OCI-LY1 (cell line): ENCODE results near the gene KDM6B.

Source experiments
- H2AFZ ChIP-seq: fragments of 200-600 bp; sonication (generic), shearing (Covaris generic); 2 replicates; pipeline ENCODE4 v1.6.0; 2014; ENCODE audit warnings: antibody characterized with exemption, mild to moderate bottlenecking, low read length
- H3F3A ChIP-seq: fragments of 200-600 bp; sonication (generic), shearing (Covaris generic); 2 replicates; pipeline ENCODE4 v1.6.0; 2014; ENCODE audit warnings: mild to moderate bottlenecking, antibody characterized with exemption, low read length, moderate library complexity; ENCODE audit not compliant: insufficient read depth
- H3K27ac ChIP-seq: fragments of 200-600 bp; sonication (generic); 2 replicates; pipeline ENCODE4 v1.5.1; 2014; ENCODE audit warnings: low read length, mixed run types, mild to moderate bottlenecking, low read depth; ENCODE audit not compliant: poor library complexity, severe bottlenecking
- H3K27me3 ChIP-seq: fragments of 200-600 bp; sonication (generic); 2 replicates; pipeline ENCODE4 v1.6.0; 2014; ENCODE audit warnings: antibody characterized with exemption, mild to moderate bottlenecking, low read length, moderate library complexity; ENCODE audit not compliant: insufficient read depth
- H3K36me3 ChIP-seq: fragments of 200-600 bp; sonication (generic); 2 replicates; pipeline ENCODE4 v1.6.1; 2014; ENCODE audit warnings: mild to moderate bottlenecking, antibody characterized with exemption, low read length, moderate library complexity, mixed read lengths; ENCODE audit not compliant: insufficient read depth
- H3K4me1 ChIP-seq: fragments of 200-600 bp; sonication (generic); 2 replicates; pipeline ENCODE4 v1.5.1; 2014; ENCODE audit warnings: mild to moderate bottlenecking, low read length, moderate library complexity; ENCODE audit not compliant: insufficient read depth, severe bottlenecking
- H3K4me2 ChIP-seq: fragments of 200-600 bp; sonication (generic), shearing (Covaris generic); 2 replicates; pipeline ENCODE4 v1.6.1; 2014; ENCODE audit warnings: low read length
- H3K4me3 ChIP-seq: fragments of 200-600 bp; sonication (generic); 2 replicates; pipeline ENCODE4 v1.5.1; 2014; ENCODE audit warnings: low read length, low read depth, mild to moderate bottlenecking, mixed read lengths; ENCODE audit not compliant: poor library complexity, severe bottlenecking
- H3K79me2 ChIP-seq: fragments of 200-600 bp; shearing (Covaris generic); 2 replicates; pipeline ENCODE4 v1.6.1; 2016; ENCODE audit warnings: mixed run types, low read length, mixed read lengths; ENCODE audit not compliant: insufficient read depth
- H3K9ac ChIP-seq: fragments of 200-600 bp; sonication (generic), shearing (Covaris generic); 2 replicates; pipeline ENCODE4 v1.6.1; 2014; ENCODE audit warnings: mild to moderate bottlenecking, low read length, mixed read lengths
- H3K9me2 ChIP-seq: fragments of 200-600 bp; sonication (generic), shearing (Covaris generic); 2 replicates; pipeline ENCODE4 v1.6.1; 2014; ENCODE audit warnings: low read depth, mild to moderate bottlenecking, low read length, mixed read lengths
- H3K9me3 ChIP-seq: fragments of 200-600 bp; shearing (Covaris generic); 2 replicates; pipeline ENCODE4 v1.6.1; 2014; ENCODE audit warnings: low read length, mixed read lengths
- H4K20me1 ChIP-seq: fragments of 200-600 bp; sonication (generic), shearing (Covaris generic); 2 replicates; pipeline ENCODE4 v1.6.0; 2016; ENCODE audit warnings: mild to moderate bottlenecking, low read length; ENCODE audit not compliant: insufficient read depth
- EZH2 ChIP-seq: fragments of 200-600 bp; sonication (generic), shearing (Covaris generic); IDR thresholded peaks from 2 replicates; pipeline ENCODE4 v1.8.0; 2017; ENCODE audit warnings: borderline replicate concordance, mixed run types, mild to moderate bottlenecking, antibody characterized with exemption, low read length, moderate library complexity, mixed read lengths
- TF ChIP-seq, protein P1 (sequence below): fragments of 200-600 bp; sonication (generic), shearing (Covaris generic); IDR thresholded peaks from 2 replicates; pipeline ENCODE4 v1.5.1; 2017; ENCODE audit warnings: mild to moderate bottlenecking, antibody characterized with exemption, low read length, moderate library complexity, mixed read lengths

Gene KDM6B

GRCh38 chr17:7848739-7849129 is 14.7 kb downstream of the KDM6B start:
- TF ChIP-seq, protein P1, sequence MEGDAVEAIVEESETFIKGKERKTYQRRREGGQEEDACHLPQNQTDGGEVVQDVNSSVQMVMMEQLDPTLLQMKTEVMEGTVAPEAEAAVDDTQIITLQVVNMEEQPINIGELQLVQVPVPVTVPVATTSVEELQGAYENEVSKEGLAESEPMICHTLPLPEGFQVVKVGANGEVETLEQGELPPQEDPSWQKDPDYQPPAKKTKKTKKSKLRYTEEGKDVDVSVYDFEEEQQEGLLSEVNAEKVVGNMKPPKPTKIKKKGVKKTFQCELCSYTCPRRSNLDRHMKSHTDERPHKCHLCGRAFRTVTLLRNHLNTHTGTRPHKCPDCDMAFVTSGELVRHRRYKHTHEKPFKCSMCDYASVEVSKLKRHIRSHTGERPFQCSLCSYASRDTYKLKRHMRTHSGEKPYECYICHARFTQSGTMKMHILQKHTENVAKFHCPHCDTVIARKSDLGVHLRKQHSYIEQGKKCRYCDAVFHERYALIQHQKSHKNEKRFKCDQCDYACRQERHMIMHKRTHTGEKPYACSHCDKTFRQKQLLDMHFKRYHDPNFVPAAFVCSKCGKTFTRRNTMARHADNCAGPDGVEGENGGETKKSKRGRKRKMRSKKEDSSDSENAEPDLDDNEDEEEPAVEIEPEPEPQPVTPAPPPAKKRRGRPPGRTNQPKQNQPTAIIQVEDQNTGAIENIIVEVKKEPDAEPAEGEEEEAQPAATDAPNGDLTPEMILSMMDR: no peak
- no peak for TF ChIP-seq EZH2
- no peaks in the 10 kb centered on the region for H3K27me3 ChIP-seq
- H4K20me1 ChIP-seq: no peaks in the 10 kb centered on the region

GRCh38 chr17:7849130-7849750 is 15.2 kb downstream of the KDM6B start:
- no peaks in the 10 kb centered on the region for H3K9me2 ChIP-seq
- H3K9me3 ChIP-seq: no peaks in the 10 kb centered on the region
- H3F3A ChIP-seq: peaks cover 6% of the 10 kb centered on the region
- no peak overlapping the region for H3K27ac ChIP-seq
- peaks cover 35% of the 10 kb centered on the region for H3K4me1 ChIP-seq
- peaks cover 70% of the 10 kb centered on the region for H3K36me3 ChIP-seq
- no peak overlapping the region; the same call in 1 of the 2 replicates for H3K4me2 ChIP-seq
- H4K20me1 ChIP-seq: no peaks in the 10 kb centered on the region
- no peak overlapping the region for H3K4me3 ChIP-seq
- no peaks in the 10 kb centered on the region for H3K79me2 ChIP-seq
- H2AFZ ChIP-seq: no peak overlapping the region
- TF ChIP-seq EZH2: no peak
- TF ChIP-seq, protein P1: no peak
- H3K9ac ChIP-seq: no peak overlapping the region; the same call in 1 of the 2 replicates
- H3K27me3 ChIP-seq: no peaks in the 10 kb centered on the region

More at GRCh38 chr17:7848739-7849129, 14.7 kb downstream of the KDM6B start:
- Histone ChIP-seq H3F3A (peaks cover 6% of the 10 kb centered on the region), H3K9me2 (no peaks in the 10 kb centered on the region), H3K9ac (no peak overlapping the region), H3K27ac (no peak overlapping the region), H3K79me2 (no peaks in the 10 kb centered on the region), H3K9me3 (no peaks in the 10 kb centered on the region), H3K36me3 (peaks cover 70% of the 10 kb centered on the region), H3K4me2 (no peak overlapping the region), H2AFZ (no peak overlapping the region), H3K4me1 (peaks cover 35% of the 10 kb centered on the region), H3K4me3 (no peak overlapping the region)

GRCh38 chr17:7849751-7850504 is 15.9 kb downstream of the KDM6B start:
- Histone ChIP-seq H3K4me2 (peak overlapping the region; percentile 90; the same call in 1 of the 2 replicates), H3K27ac (peak overlapping the region; percentile 80), H4K20me1 (no peaks in the 10 kb centered on the region), H3K4me1 (peaks cover 35% of the 10 kb centered on the region), H3K79me2 (no peaks in the 10 kb centered on the region), H3K4me3 (peak overlapping the region; percentile 66), H3K36me3 (peaks cover 70% of the 10 kb centered on the region), H3K9me3 (no peaks in the 10 kb centered on the region), H3K9me2 (no peaks in the 10 kb centered on the region), H3K27me3 (no peaks in the 10 kb centered on the region), H3F3A (peaks cover 6% of the 10 kb centered on the region), H2AFZ (no peak overlapping the region), H3K9ac (peak overlapping the region; percentile 70; the same call in 1 of the 2 replicates)
- no peak for TF ChIP-seq EZH2
- TF ChIP-seq, protein P1: no peak
